Upper lobe of left lung (tissue), 6 donors: Measurements from ENCODE around the gene OTOG. TPM values are rescaled to one million over a fixed set of nuclear protein-coding genes. Genes with fewer than 3 reads are reported as not detected.

Experiments used
- ATAC-seq, 2 donors: fragments of 200-7000 bp; cut with Tn5 transposase; one replicate each; pipeline ENCODE4 v1.9.1; 2022; ENCODE audit warnings: mild to moderate bottlenecking in 2 of 2, moderate library complexity in 2 of 2; ENCODE audit not compliant: low FRiP score in 2 of 2
- DNase-seq, 2 donors: peaks; one replicate each; pipeline ENCODE4 v3.0.0-alpha.2; 2019 to 2020
- H3K27ac ChIP-seq, 4 donors: fragments of 200-600 bp; sonication (generic); one replicate each; pipeline ENCODE4 v1.5.1; 2016 to 2019
- H3K27me3 ChIP-seq, 4 donors: fragments of 200-600 bp; sonication (generic); one replicate each; pipeline ENCODE4 v1.5.1; 2017 to 2019
- H3K36me3 ChIP-seq, 4 donors: fragments of 200-600 bp; sonication (generic); one replicate each; pipeline ENCODE4 v1.5.1; 2016 to 2019
- H3K4me1 ChIP-seq, 4 donors: fragments of 200-600 bp; sonication (generic); one replicate each; pipeline ENCODE4 v1.5.1; 2018 to 2019
- H3K4me3 ChIP-seq, 4 donors: fragments of 200-600 bp; sonication (generic); one replicate each; pipeline ENCODE4 v1.5.1; 2017 to 2019; ENCODE audit warnings: mild to moderate bottlenecking in 2 of 4, moderate library complexity in 1 of 4
- H3K9me3 ChIP-seq, 4 donors: fragments of 200-600 bp; sonication (generic); one replicate each; pipeline ENCODE4 v1.5.1; 2018 to 2019
- EP300 ChIP-seq, 4 donors: sonication (generic); formaldehyde crosslinking; IDR thresholded peaks; one replicate each; pipeline ENCODE4 v1.5.1; 2017; ENCODE audit warnings: antibody characterized with exemption in 4 of 4, control low read depth in 2 of 4
- POLR2A ChIP-seq, 4 donors: fragments of 450-650 bp; IDR thresholded peaks; one replicate each; pipeline ENCODE4 v1.5.1; 2016 to 2017; ENCODE audit warnings: antibody characterized with exemption in 4 of 4, mild to moderate bottlenecking in 2 of 4
- POLR2AphosphoS5 ChIP-seq, 2 donors: sonication (generic); formaldehyde crosslinking; IDR thresholded peaks; one replicate each; pipeline ENCODE4 v1.5.1; 2017; ENCODE audit warnings: antibody characterized with exemption in 2 of 2
- WGBS, 2 donors: methylation state at CpG; one replicate each; pipeline ENCODE4 v1.1.5; 2017 to 2018; 5-methylcytosine and 5-hydroxymethylcytosine counted together
- total RNA-seq, 6 donors: library from RNA; depleted of rRNA in 4 of 6; stranded (reverse); fragments of >200 nt in 4 of 6; gene quantifications; one replicate each; pipeline versions ENCODE4 v1.1.0 to v1.2.1, GENCODE V29; 2016 to 2021
- TF ChIP-seq, protein P1 (sequence below), 6 experiments: fragments of 450-650 bp in 4 of 6; fragments of 200-600 bp in 2 of 6; sonication (generic) in 2 of 6; IDR thresholded peaks; one replicate each; pipeline ENCODE4 v1.5.1; 2016 to 2019; ENCODE audit warnings: antibody characterized with exemption in 6 of 6
- donor health status: DM: no; HTN: no; CAD: no; lungs with moderate emphysema.
- donor health status: DM: no; HTN: yes; CAD: no; lungs with severe emphysema.

Gene OTOG
- total RNA-seq, 6 donors from 2014 or later = not detected

DNA sequence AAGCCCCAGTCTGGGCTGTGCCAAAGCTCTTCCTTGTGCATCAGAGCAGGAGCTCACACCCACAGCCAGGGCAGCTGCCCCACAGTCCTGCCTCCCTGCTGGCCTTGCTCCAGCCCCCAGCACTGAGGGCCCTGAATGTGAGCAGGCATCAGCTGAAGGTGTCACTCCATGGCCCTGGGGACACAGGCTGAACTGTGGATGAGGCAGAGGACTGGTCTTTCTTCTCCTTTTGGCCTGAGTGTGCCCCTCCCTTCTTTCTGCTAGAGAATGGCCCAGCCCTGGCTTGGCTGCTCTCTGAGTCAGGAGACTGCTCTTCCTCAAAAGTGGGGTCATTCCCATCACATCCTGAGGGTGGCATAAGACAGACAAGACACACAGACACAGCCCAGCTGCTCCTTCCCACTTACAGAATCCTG lies 16.2 kb downstream of the OTOG start:
- H3K27ac ChIP-seq = no peak overlapping the region
- no peak overlapping the region for H3K4me3 ChIP-seq
- ATAC-seq (peak in 1 of 2 donors; percentile 12), DNase-seq (peak in 1 of 2 donors; percentile 21)
- no peaks in the 10 kb centered on the region for H3K27me3 ChIP-seq
- no peaks in the 10 kb centered on the region for H3K4me1 ChIP-seq
- TF ChIP-seq POLR2AphosphoS5 (IDR thresholded peaks at IDR 0.05) (no peak), EP300 (IDR thresholded peaks at IDR 0.05) (no peak), POLR2A (IDR thresholded peaks at IDR 0.05) (no peak)
- TF ChIP-seq, protein P1, sequence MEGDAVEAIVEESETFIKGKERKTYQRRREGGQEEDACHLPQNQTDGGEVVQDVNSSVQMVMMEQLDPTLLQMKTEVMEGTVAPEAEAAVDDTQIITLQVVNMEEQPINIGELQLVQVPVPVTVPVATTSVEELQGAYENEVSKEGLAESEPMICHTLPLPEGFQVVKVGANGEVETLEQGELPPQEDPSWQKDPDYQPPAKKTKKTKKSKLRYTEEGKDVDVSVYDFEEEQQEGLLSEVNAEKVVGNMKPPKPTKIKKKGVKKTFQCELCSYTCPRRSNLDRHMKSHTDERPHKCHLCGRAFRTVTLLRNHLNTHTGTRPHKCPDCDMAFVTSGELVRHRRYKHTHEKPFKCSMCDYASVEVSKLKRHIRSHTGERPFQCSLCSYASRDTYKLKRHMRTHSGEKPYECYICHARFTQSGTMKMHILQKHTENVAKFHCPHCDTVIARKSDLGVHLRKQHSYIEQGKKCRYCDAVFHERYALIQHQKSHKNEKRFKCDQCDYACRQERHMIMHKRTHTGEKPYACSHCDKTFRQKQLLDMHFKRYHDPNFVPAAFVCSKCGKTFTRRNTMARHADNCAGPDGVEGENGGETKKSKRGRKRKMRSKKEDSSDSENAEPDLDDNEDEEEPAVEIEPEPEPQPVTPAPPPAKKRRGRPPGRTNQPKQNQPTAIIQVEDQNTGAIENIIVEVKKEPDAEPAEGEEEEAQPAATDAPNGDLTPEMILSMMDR (IDR thresholded peaks at IDR 0.05) = no peak
- no peaks in the 10 kb centered on the region for H3K9me3 ChIP-seq
- H3K36me3 ChIP-seq = no peaks in the 10 kb centered on the region

DNA sequence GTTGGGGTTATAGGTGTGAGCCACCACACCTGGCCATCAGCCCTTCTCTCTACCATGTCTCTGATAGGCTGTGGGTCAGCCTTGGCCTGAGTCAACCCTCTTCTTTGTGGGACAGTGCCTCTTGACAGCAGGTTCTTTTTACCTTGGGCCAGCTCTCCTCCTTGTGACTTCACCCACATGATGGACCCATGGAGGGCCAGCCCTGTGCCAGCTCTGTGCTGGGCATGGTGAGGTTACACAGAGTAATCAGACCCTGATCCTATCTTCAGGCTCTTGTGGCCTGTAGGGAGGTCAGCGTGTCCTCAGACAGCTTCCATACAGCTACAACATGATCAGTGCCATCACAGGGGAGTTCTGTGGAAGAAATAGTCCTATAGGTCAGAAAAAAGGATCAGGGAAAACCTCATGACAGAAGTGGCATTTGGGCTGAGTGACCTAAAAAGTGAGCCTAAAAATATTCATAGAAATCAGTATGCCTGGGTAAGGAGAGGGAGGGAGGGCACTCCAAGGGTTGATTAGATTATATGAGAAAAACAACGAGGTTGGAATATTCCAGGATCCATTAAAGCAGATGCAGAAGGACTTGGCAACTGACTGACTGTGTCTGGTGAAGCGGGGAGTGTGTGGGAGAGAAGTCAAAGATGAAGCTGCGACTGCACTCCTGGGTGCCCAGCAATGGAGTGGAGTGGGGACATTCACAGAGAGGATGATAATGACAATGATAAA lies 17.1 kb downstream of the OTOG start:
- TF ChIP-seq POLR2A (IDR thresholded peaks at IDR 0.05) = no peak
- TF ChIP-seq POLR2AphosphoS5 (IDR thresholded peaks at IDR 0.05) = no peak
- TF ChIP-seq EP300 (IDR thresholded peaks at IDR 0.05) = no peak
- ATAC-seq (no peak), DNase-seq (peak in 1 of 2 donors; percentile 3)
- H3K9me3 ChIP-seq = no peaks in the 10 kb centered on the region
- no peaks in the 10 kb centered on the region for H3K27me3 ChIP-seq
- H3K27ac ChIP-seq = no peak overlapping the region
- no peaks in the 10 kb centered on the region for H3K4me1 ChIP-seq
- no peaks in the 10 kb centered on the region for H3K36me3 ChIP-seq
- no peak overlapping the region for H3K4me3 ChIP-seq
- 77 to 84% methylated on average over 4 of the region's 4 CpGs for WGBS, 2 donors

DNA sequence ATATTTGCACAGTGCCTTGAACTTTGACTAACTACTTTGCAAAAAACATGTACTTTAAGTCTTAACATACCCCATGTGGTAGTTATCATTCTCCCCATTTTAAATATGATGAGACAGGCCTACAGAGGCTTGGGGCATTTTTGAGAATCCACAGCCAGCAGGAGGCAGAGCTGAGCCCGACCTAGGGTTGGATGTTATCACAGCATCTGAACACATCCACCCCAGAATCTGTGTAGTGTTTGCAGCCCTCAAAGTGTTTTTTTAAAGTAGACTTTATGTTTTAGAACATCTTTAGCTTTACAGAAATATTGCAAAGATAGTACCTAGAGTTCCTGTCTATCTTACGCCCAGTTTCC lies 17.6 kb downstream of the OTOG start:
- ATAC-seq (no peak), DNase-seq (peak in 1 of 2 donors; percentile 2)
- H3K9me3 ChIP-seq = no peaks in the 10 kb centered on the region
- TF ChIP-seq EP300 (IDR thresholded peaks at IDR 0.05) (no peak), POLR2A (IDR thresholded peaks at IDR 0.05) (no peak), POLR2AphosphoS5 (IDR thresholded peaks at IDR 0.05) (no peak)
- TF ChIP-seq, protein P1 (IDR thresholded peaks at IDR 0.05) = no peak
- no peak overlapping the region for H3K4me3 ChIP-seq
- no peaks in the 10 kb centered on the region for H3K27me3 ChIP-seq
- WGBS, 2 donors = 52 to 54% methylated on average over 2 of the region's 2 CpGs
- no peak overlapping the region for H3K27ac ChIP-seq
- H3K4me1 ChIP-seq = no peaks in the 10 kb centered on the region
- no peaks in the 10 kb centered on the region for H3K36me3 ChIP-seq

DNA sequence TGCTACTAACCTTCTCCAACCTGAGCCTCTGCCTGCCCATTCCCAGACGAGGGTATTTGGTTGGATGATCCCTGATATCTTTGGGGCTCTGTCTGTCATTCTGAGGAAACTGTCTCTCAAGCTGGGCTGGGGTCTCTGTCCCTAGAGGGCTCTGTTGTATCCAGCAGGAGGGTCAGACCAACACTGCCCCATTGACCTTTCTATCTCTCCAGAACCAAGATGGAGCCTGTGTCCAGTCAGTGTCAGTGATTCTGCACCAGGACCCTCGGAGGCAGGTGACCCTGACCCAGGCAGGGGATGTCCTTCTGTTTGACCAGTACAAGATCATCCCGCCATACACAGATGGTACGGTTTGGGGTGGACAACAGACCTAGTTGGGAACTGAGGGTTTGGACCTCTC lies 21.9 kb downstream of the OTOG start:
- Histone ChIP-seq H3K36me3 (no peaks in the 10 kb centered on the region), H3K27ac (no peak overlapping the region), H3K4me3 (no peak overlapping the region), H3K27me3 (no peaks in the 10 kb centered on the region), H3K9me3 (no peaks in the 10 kb centered on the region), H3K4me1 (no peaks in the 10 kb centered on the region)
- DNase-seq (no peak), ATAC-seq (no peak)
- TF ChIP-seq, protein P1 (IDR thresholded peaks at IDR 0.05) = no peak
- TF ChIP-seq POLR2AphosphoS5 (IDR thresholded peaks at IDR 0.05) = no peak
- TF ChIP-seq EP300 (IDR thresholded peaks at IDR 0.05) = no peak
- no peak for TF ChIP-seq POLR2A (IDR thresholded peaks at IDR 0.05)
- 83 to 96% methylated on average over 3 to 4 of the region's 4 CpGs for WGBS, 2 donors

DNA sequence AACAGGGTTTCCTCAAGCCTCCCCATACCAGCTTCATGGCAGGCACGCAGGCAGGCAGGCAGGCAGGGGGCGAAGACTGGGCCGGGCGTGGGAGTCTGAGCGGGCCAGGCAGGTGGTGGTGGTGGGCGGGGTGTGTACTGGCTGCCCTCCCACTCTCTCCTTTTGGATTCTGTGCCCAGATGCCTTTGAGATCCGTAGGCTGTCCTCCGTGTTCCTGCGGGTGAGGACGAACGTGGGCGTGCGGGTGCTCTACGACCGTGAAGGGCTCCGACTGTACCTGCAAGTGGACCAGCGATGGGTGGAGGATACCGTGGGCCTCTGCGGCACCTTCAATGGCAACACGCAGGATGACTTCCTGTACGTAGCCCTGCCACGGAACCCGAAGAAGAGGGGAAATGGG lies 23.0 kb downstream of the OTOG start:
- ATAC-seq (no peak), DNase-seq (peak in 1 of 2 donors; percentile 51)
- Histone ChIP-seq H3K27me3 (no peaks in the 10 kb centered on the region), H3K4me3 (no peak overlapping the region), H3K27ac (no peak overlapping the region), H3K4me1 (no peaks in the 10 kb centered on the region), H3K36me3 (no peaks in the 10 kb centered on the region), H3K9me3 (no peaks in the 10 kb centered on the region)
- TF ChIP-seq, protein P1 (IDR thresholded peaks at IDR 0.05) = no peak
- TF ChIP-seq EP300 (IDR thresholded peaks at IDR 0.05) (no peak), POLR2A (IDR thresholded peaks at IDR 0.05) (no peak), POLR2AphosphoS5 (IDR thresholded peaks at IDR 0.05) (no peak)
- WGBS, 2 donors = 83 to 86% methylated on average over 17 to 20 of the region's 23 CpGs
